ENCODE measurements around the gene GALC. TPM values are rescaled to one million over a fixed set of nuclear protein-coding genes. Genes with fewer than 3 reads are reported as not detected.
A peak's percentile ranks its signal among the peaks of the same experiment; 100 is the strongest.

The GALC gene
- total RNA-seq = 10 to 100 TPM; 30.9 to 68.5 (median 43.3) TPM

- WGBS, 2 donors = 7% methylated on average over 23 to 28 of the region's 83 CpGs
- Histone ChIP-seq H3K36me3 (no peaks in the 10 kb centered on the region), H3K4me1 (peaks cover 0 to 10% of the 10 kb centered on the region in 2 donors), H3K27ac (peak within 1 kb of the TSS; percentile 94 to 97 (median 95)), H3K4me3 (replicated peaks in 1 of 3) (peak within 1 kb of the TSS; percentile 78 to 96 (median 90)), H3K27me3 (no peaks in the 10 kb centered on the region), H3K9me3 (no peaks in the 10 kb centered on the region)
- TF ChIP-seq CTCF (IDR thresholded peaks at IDR 0.05) (no peak), POLR2A (IDR thresholded peaks at IDR 0.05) (peak in 1 of 2 donors; percentile 79)
- peak; percentile 96 for DNase-seq
- intact Hi-C loops (cut with DNase I) = no loop called here
Measured at GRCh38 chr14:87992718-87993628, at the start of gene GALC. Gene GALC, minus strand, starts transcription at chr14:87993182. Its CDS starts 18 bp downstream, at chr14:87993164.

- no peak overlapping the region for H3K4me3 ChIP-seq (replicated peaks in 1 of 3)
- no peaks in the 10 kb centered on the region for H3K9me3 ChIP-seq
- 55 to 71% methylated on average over 1 of the region's 1 CpG for WGBS, 2 donors
- H3K4me1 ChIP-seq = no peaks in the 10 kb centered on the region
- H3K27me3 ChIP-seq = no peaks in the 10 kb centered on the region
- DNase-seq = no peak
- H3K36me3 ChIP-seq = no peaks in the 10 kb centered on the region
- no peak for TF ChIP-seq CTCF (IDR thresholded peaks at IDR 0.05)
- no peak for TF ChIP-seq POLR2A (IDR thresholded peaks at IDR 0.05)
- intact Hi-C loops (cut with DNase I) = no loop called here
- H3K27ac ChIP-seq = no peak overlapping the region
Measured at GRCh38 chr14:88040146-88040545, 47.2 kb upstream of the GALC start.

GRCh38 chr14:88039197-88039596 lies 46.2 kb upstream of the GALC start:
- no peaks in the 10 kb centered on the region for H3K9me3 ChIP-seq
- H3K4me3 ChIP-seq (replicated peaks in 1 of 3) = no peak overlapping the region
- intact Hi-C loops (cut with DNase I) = no loop called here
- no peaks in the 10 kb centered on the region for H3K36me3 ChIP-seq
- WGBS, 2 donors = 73 to 81% methylated on average over 3 of the region's 3 CpGs
- H3K4me1 ChIP-seq = no peaks in the 10 kb centered on the region
- no peak for TF ChIP-seq CTCF (IDR thresholded peaks at IDR 0.05)
- TF ChIP-seq POLR2A (IDR thresholded peaks at IDR 0.05) = no peak
- no peak for DNase-seq
- H3K27me3 ChIP-seq = no peaks in the 10 kb centered on the region
- H3K27ac ChIP-seq = no peak overlapping the region

- Histone ChIP-seq H3K4me3 (replicated peaks in 1 of 3) (no peak overlapping the region), H3K27ac (no peak overlapping the region), H3K27me3 (no peaks in the 10 kb centered on the region), H3K9me3 (no peaks in the 10 kb centered on the region), H3K36me3 (no peaks in the 10 kb centered on the region), H3K4me1 (no peaks in the 10 kb centered on the region)
- intact Hi-C loops (cut with DNase I) = no loop called here
- no peak for DNase-seq
- no peak for TF ChIP-seq CTCF (IDR thresholded peaks at IDR 0.05)
- TF ChIP-seq POLR2A (IDR thresholded peaks at IDR 0.05) = no peak
- WGBS, 2 donors = 62 to 73% methylated on average over 1 of the region's 1 CpG
Measured at GRCh38 chr14:88037325-88037724, 44.3 kb upstream of the GALC start.

- H3K27me3 ChIP-seq = no peaks in the 10 kb centered on the region
- H3K9me3 ChIP-seq = no peaks in the 10 kb centered on the region
- DNase-seq = no peak
- TF ChIP-seq POLR2A (IDR thresholded peaks at IDR 0.05) = no peak
- TF ChIP-seq CTCF (IDR thresholded peaks at IDR 0.05) = no peak
- WGBS, 2 donors = 63 to 83% methylated on average over 2 of the region's 2 CpGs
- no peaks in the 10 kb centered on the region for H3K4me1 ChIP-seq
- no peak overlapping the region for H3K27ac ChIP-seq
- no peaks in the 10 kb centered on the region for H3K36me3 ChIP-seq
- intact Hi-C loops (cut with DNase I) = no loop called here
- H3K4me3 ChIP-seq (replicated peaks in 1 of 3) = no peak overlapping the region
Measured at GRCh38 chr14:88036422-88036821, 43.4 kb upstream of the GALC start.

Data from thyroid gland (tissue), 4 donors.